VCaP (cell line): ENCODE results near the gene KLC3.

Source experiments
- H3K27ac ChIP-seq: fragments of 450-650 bp; 2 replicates; pipeline ENCODE4 v1.5.1; 2017
- TF ChIP-seq, protein P1 (sequence below): fragments of 450-650 bp; conservative IDR thresholded peaks from 2 replicates; pipeline ENCODE4 v1.5.1; 2017; ENCODE audit warnings: mild to moderate bottlenecking, moderate library complexity

The KLC3 gene

GRCh38 chr19:45298264-45298663, 42.3 kb upstream of the KLC3 start:
- TF ChIP-seq, protein P1, sequence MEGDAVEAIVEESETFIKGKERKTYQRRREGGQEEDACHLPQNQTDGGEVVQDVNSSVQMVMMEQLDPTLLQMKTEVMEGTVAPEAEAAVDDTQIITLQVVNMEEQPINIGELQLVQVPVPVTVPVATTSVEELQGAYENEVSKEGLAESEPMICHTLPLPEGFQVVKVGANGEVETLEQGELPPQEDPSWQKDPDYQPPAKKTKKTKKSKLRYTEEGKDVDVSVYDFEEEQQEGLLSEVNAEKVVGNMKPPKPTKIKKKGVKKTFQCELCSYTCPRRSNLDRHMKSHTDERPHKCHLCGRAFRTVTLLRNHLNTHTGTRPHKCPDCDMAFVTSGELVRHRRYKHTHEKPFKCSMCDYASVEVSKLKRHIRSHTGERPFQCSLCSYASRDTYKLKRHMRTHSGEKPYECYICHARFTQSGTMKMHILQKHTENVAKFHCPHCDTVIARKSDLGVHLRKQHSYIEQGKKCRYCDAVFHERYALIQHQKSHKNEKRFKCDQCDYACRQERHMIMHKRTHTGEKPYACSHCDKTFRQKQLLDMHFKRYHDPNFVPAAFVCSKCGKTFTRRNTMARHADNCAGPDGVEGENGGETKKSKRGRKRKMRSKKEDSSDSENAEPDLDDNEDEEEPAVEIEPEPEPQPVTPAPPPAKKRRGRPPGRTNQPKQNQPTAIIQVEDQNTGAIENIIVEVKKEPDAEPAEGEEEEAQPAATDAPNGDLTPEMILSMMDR = no peak
- H3K27ac ChIP-seq = no peak overlapping the region

GRCh38 chr19:45299719-45300118, 40.8 kb upstream of the KLC3 start:
- TF ChIP-seq, protein P1 = no peak
- no peak overlapping the region for H3K27ac ChIP-seq

GRCh38 chr19:45302416-45302815, 38.1 kb upstream of the KLC3 start:
- TF ChIP-seq, protein P1 = no peak
- no peak overlapping the region for H3K27ac ChIP-seq

GRCh38 chr19:45303269-45304060, 37.1 kb upstream of the KLC3 start:
- TF ChIP-seq, protein P1 = no peak
- H3K27ac ChIP-seq = no peak overlapping the region

DNA sequence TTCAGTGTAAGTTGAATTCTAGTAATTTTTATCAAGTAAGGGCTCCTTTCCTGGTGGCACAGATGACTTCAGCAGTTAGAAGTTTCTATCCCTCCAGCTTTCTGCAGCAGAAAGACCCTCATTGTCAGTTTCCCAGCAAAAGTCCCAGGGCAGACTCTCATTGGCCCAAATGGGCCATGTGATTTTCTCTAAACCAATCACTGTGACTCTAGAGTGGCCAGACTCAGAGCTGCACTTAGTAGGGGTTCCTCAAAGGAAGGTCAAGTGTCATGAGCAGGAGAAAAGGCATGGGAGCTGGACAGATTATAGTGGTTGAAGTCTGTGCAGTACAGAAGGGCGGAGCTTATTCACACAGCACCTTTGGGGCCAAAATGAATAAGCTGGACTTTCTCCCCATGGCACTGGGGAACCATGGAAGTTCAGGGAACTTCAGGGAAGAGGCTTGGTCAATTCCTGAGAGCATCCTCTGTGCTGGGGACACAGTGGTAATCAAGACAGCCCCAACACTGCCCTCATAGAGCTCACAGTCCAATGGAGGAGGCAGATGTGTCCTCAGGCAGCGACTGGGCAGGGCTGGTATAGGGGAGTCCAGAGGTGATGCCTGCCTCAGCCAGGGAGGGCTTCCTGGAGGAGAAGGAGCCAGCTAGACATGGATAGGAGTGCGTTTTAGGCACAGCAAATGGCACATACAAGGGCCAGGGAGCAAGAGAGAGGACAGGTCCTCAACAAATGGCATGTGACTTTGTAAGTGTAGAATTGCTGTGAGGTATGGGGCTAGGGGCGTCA, 36.2 kb upstream of the KLC3 start:
- TF ChIP-seq, protein P1 = no peak
- H3K27ac ChIP-seq = no peak overlapping the region

GRCh38 chr19:45305007-45305406, 35.5 kb upstream of the KLC3 start:
- TF ChIP-seq, protein P1 = no peak
- no peak overlapping the region for H3K27ac ChIP-seq

DNA sequence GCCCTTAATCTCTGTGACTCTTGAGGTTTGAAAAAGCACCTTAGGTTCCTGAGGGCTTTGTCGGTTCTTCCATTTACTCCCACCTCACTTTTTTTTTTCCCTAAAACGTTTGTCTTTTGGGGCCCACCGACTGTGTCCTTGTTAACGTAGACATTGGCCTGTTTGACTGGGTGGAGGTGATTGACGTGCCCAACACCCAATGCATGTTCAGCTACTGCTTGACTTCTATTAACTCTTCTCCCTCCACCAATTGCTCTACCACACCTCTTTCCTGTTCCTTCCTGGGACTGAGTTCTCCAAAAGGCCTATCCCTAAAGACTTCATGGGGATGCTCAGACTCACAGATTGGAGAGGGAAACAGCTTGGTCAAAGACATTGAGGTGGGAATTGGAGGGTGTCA, 35.1 kb upstream of the KLC3 start:
- TF ChIP-seq, protein P1 = no peak
- no peak overlapping the region for H3K27ac ChIP-seq
